OCI-LY1 (cell line): Measurements from ENCODE around the gene PDE3A.

ENCODE experiments used
- H2AFZ ChIP-seq: fragments of 200-600 bp; sonication (generic), shearing (Covaris generic); 2 replicates; pipeline ENCODE4 v1.6.0; 2014; ENCODE audit warnings: antibody characterized with exemption, mild to moderate bottlenecking, low read length
- H3F3A ChIP-seq: fragments of 200-600 bp; sonication (generic), shearing (Covaris generic); 2 replicates; pipeline ENCODE4 v1.6.0; 2014; ENCODE audit warnings: mild to moderate bottlenecking, antibody characterized with exemption, low read length, moderate library complexity; ENCODE audit not compliant: insufficient read depth
- H3K27ac ChIP-seq: fragments of 200-600 bp; sonication (generic); 2 replicates; pipeline ENCODE4 v1.5.1; 2014; ENCODE audit warnings: low read length, mixed run types, mild to moderate bottlenecking, low read depth; ENCODE audit not compliant: poor library complexity, severe bottlenecking
- H3K27me3 ChIP-seq: fragments of 200-600 bp; sonication (generic); 2 replicates; pipeline ENCODE4 v1.6.0; 2014; ENCODE audit warnings: antibody characterized with exemption, mild to moderate bottlenecking, low read length, moderate library complexity; ENCODE audit not compliant: insufficient read depth
- H3K36me3 ChIP-seq: fragments of 200-600 bp; sonication (generic); 2 replicates; pipeline ENCODE4 v1.6.1; 2014; ENCODE audit warnings: mild to moderate bottlenecking, antibody characterized with exemption, low read length, moderate library complexity, mixed read lengths; ENCODE audit not compliant: insufficient read depth
- H3K4me1 ChIP-seq: fragments of 200-600 bp; sonication (generic); 2 replicates; pipeline ENCODE4 v1.5.1; 2014; ENCODE audit warnings: mild to moderate bottlenecking, low read length, moderate library complexity; ENCODE audit not compliant: insufficient read depth, severe bottlenecking
- H3K4me2 ChIP-seq: fragments of 200-600 bp; sonication (generic), shearing (Covaris generic); 2 replicates; pipeline ENCODE4 v1.6.1; 2014; ENCODE audit warnings: low read length
- H3K4me3 ChIP-seq: fragments of 200-600 bp; sonication (generic); 2 replicates; pipeline ENCODE4 v1.5.1; 2014; ENCODE audit warnings: low read length, low read depth, mild to moderate bottlenecking, mixed read lengths; ENCODE audit not compliant: poor library complexity, severe bottlenecking
- H3K79me2 ChIP-seq: fragments of 200-600 bp; shearing (Covaris generic); 2 replicates; pipeline ENCODE4 v1.6.1; 2016; ENCODE audit warnings: mixed run types, low read length, mixed read lengths; ENCODE audit not compliant: insufficient read depth
- H3K9ac ChIP-seq: fragments of 200-600 bp; sonication (generic), shearing (Covaris generic); 2 replicates; pipeline ENCODE4 v1.6.1; 2014; ENCODE audit warnings: mild to moderate bottlenecking, low read length, mixed read lengths
- H3K9me2 ChIP-seq: fragments of 200-600 bp; sonication (generic), shearing (Covaris generic); 2 replicates; pipeline ENCODE4 v1.6.1; 2014; ENCODE audit warnings: low read depth, mild to moderate bottlenecking, low read length, mixed read lengths
- H3K9me3 ChIP-seq: fragments of 200-600 bp; shearing (Covaris generic); 2 replicates; pipeline ENCODE4 v1.6.1; 2014; ENCODE audit warnings: low read length, mixed read lengths
- H4K20me1 ChIP-seq: fragments of 200-600 bp; sonication (generic), shearing (Covaris generic); 2 replicates; pipeline ENCODE4 v1.6.0; 2016; ENCODE audit warnings: mild to moderate bottlenecking, low read length; ENCODE audit not compliant: insufficient read depth
- EZH2 ChIP-seq: fragments of 200-600 bp; sonication (generic), shearing (Covaris generic); IDR thresholded peaks from 2 replicates; pipeline ENCODE4 v1.8.0; 2017; ENCODE audit warnings: borderline replicate concordance, mixed run types, mild to moderate bottlenecking, antibody characterized with exemption, low read length, moderate library complexity, mixed read lengths
- TF ChIP-seq, protein P1 (sequence below): fragments of 200-600 bp; sonication (generic), shearing (Covaris generic); IDR thresholded peaks from 2 replicates; pipeline ENCODE4 v1.5.1; 2017; ENCODE audit warnings: mild to moderate bottlenecking, antibody characterized with exemption, low read length, moderate library complexity, mixed read lengths

The PDE3A gene

GRCh38 chr12:20364501-20364900 is 3.8 kb upstream of the PDE3A start:
- no peaks in the 10 kb centered on the region for H3F3A ChIP-seq
- no peaks in the 10 kb centered on the region for H3K9me3 ChIP-seq
- no peak overlapping the region for H3K4me3 ChIP-seq
- no peaks in the 10 kb centered on the region for H4K20me1 ChIP-seq
- no peaks in the 10 kb centered on the region for H3K27me3 ChIP-seq
- no peak overlapping the region for H2AFZ ChIP-seq
- H3K9ac ChIP-seq = no peak overlapping the region
- no peak overlapping the region for H3K27ac ChIP-seq
- no peaks in the 10 kb centered on the region for H3K79me2 ChIP-seq
- TF ChIP-seq, protein P1, sequence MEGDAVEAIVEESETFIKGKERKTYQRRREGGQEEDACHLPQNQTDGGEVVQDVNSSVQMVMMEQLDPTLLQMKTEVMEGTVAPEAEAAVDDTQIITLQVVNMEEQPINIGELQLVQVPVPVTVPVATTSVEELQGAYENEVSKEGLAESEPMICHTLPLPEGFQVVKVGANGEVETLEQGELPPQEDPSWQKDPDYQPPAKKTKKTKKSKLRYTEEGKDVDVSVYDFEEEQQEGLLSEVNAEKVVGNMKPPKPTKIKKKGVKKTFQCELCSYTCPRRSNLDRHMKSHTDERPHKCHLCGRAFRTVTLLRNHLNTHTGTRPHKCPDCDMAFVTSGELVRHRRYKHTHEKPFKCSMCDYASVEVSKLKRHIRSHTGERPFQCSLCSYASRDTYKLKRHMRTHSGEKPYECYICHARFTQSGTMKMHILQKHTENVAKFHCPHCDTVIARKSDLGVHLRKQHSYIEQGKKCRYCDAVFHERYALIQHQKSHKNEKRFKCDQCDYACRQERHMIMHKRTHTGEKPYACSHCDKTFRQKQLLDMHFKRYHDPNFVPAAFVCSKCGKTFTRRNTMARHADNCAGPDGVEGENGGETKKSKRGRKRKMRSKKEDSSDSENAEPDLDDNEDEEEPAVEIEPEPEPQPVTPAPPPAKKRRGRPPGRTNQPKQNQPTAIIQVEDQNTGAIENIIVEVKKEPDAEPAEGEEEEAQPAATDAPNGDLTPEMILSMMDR = no peak
- no peak for TF ChIP-seq EZH2
- no peak overlapping the region for H3K4me2 ChIP-seq
- no peaks in the 10 kb centered on the region for H3K9me2 ChIP-seq
- H3K4me1 ChIP-seq = no peaks in the 10 kb centered on the region
- no peaks in the 10 kb centered on the region for H3K36me3 ChIP-seq

DNA sequence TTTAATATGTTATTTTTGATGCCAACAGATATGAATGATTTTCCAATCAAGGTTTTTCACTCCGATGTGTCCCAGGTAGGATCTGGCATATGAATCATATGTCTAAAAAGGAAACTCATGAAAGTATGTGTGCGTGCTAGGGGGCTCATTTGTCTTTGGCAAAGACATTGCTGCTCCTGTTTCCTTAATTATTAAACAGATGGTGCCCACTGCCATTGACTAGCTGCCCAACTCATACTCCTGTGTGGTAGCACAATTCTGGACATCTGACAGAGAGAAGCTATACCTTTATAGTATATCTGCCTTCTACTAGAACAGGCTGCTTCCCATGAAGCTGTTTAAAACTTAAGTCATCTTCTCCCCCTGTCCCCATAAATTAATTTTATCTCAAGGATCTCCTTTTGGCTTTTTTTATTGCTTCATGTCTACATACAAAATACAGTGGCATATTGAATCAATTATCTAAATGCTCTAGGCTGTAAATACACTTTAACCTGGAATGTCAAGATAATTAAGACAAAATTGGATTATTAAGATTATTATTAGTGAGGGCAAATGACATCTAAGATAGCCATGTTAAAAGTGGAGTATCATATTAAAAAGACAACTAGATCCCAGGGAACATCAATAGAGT is 1.4 kb upstream of the PDE3A start:
- H3K79me2 ChIP-seq = no peaks in the 10 kb centered on the region
- H3K4me2 ChIP-seq = no peak overlapping the region
- H3K9me3 ChIP-seq = no peaks in the 10 kb centered on the region
- H3K9ac ChIP-seq = no peak overlapping the region
- no peaks in the 10 kb centered on the region for H3K9me2 ChIP-seq
- H3K27ac ChIP-seq = no peak overlapping the region
- no peaks in the 10 kb centered on the region for H3K36me3 ChIP-seq
- H3K4me3 ChIP-seq = no peak overlapping the region
- no peaks in the 10 kb centered on the region for H3K4me1 ChIP-seq
- no peaks in the 10 kb centered on the region for H3F3A ChIP-seq
- no peaks in the 10 kb centered on the region for H4K20me1 ChIP-seq
- no peaks in the 10 kb centered on the region for H3K27me3 ChIP-seq
- TF ChIP-seq EZH2 = no peak
- TF ChIP-seq, protein P1 = no peak
- H2AFZ ChIP-seq = no peak overlapping the region

DNA sequence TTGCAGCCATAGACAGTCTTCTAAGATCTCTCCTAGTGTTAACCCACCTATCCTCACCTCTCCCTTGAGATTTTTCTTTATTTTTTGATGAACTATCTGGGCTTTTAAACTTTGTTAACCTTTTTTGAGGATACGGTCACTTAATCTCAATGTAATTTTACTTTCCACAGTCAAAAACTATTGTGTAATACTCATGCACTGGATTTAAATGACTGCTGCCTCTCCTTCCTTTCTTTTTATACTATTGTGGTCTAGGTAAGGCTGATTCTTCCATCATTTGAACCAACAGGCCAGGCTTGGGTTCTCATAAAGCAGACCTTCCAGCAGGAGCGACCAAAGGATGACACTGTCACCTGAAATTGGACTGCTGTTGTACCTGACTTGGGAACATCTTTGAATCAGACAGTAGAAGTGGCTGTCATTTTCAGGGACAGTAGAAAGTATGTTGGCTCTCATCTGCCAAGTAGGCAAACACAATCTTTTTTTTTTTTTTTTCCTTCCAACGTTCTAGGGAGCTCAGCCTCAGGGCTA is 689 bp upstream of the PDE3A start:
- Histone ChIP-seq H3K4me2 (no peak overlapping the region), H3K9ac (no peak overlapping the region), H3F3A (no peaks in the 10 kb centered on the region), H3K4me3 (no peak overlapping the region), H4K20me1 (no peaks in the 10 kb centered on the region), H3K4me1 (no peaks in the 10 kb centered on the region), H3K9me3 (no peaks in the 10 kb centered on the region), H3K9me2 (no peaks in the 10 kb centered on the region), H3K79me2 (no peaks in the 10 kb centered on the region), H3K27me3 (no peaks in the 10 kb centered on the region), H3K27ac (no peak overlapping the region), H2AFZ (no peak overlapping the region), H3K36me3 (no peaks in the 10 kb centered on the region)
- TF ChIP-seq EZH2 = no peak
- TF ChIP-seq, protein P1 = no peak
